ENCODE results near the gene TMEM163.
A peak's percentile ranks its signal among the peaks of the same experiment; 100 is the strongest.
"Not testable (repeated sequence)": the region's sequence is repeated elsewhere in the genome, so short reads cannot be mapped to it uniquely, and the experiment has no call there.

TMEM163 gene

GRCh38 chr2:134718817-134719814, at the start of gene TMEM163:
TMEM163 (minus strand) TSS chr2:134719000.
- peak; percentile 16 for DNase-seq (ENCODE audit: low read depth)

- DNase-seq (ENCODE audit: low read depth), result no peak
Measured at GRCh38 chr2:134766583-134766982, 47.8 kb upstream of the TMEM163 start.

GRCh38 chr2:134765987-134766386, 47.2 kb upstream of the TMEM163 start:
- DNase-seq (ENCODE audit: low read depth), result no peak

GRCh38 chr2:134764164-134764563, 45.4 kb upstream of the TMEM163 start:
- DNase-seq (ENCODE audit: low read depth), result no peak

- DNase-seq (ENCODE audit: low read depth), result no peak
Measured at GRCh38 chr2:134763164-134763710, 44.4 kb upstream of the TMEM163 start.

GRCh38 chr2:134762508-134762907, 43.7 kb upstream of the TMEM163 start:
- DNase-seq (ENCODE audit: low read depth), result no peak

- DNase-seq (ENCODE audit: low read depth), result no peak
Measured at GRCh38 chr2:134760385-134760784, 41.6 kb upstream of the TMEM163 start.

GRCh38 chr2:134758633-134759032, 39.8 kb upstream of the TMEM163 start:
- DNase-seq (ENCODE audit: low read depth), result no peak

- not testable (repeated sequence) for DNase-seq (ENCODE audit: low read depth)
Measured at GRCh38 chr2:134751981-134752380, 33.2 kb upstream of the TMEM163 start.

GRCh38 chr2:134745546-134745945, 26.7 kb upstream of the TMEM163 start:
- DNase-seq (ENCODE audit: low read depth), result no peak

- no peak for DNase-seq (ENCODE audit: low read depth)
Measured at GRCh38 chr2:134745023-134745422, 26.2 kb upstream of the TMEM163 start.

- no peak for DNase-seq (ENCODE audit: low read depth)
Measured at GRCh38 chr2:134739879-134740301, 21.1 kb upstream of the TMEM163 start.

GRCh38 chr2:134739236-134739878, 20.6 kb upstream of the TMEM163 start:
- DNase-seq (ENCODE audit: low read depth), result no peak

- no peak for DNase-seq (ENCODE audit: low read depth)
Measured at GRCh38 chr2:134738141-134738870, 19.5 kb upstream of the TMEM163 start.

GRCh38 chr2:134737671-134738070, 18.9 kb upstream of the TMEM163 start:
- DNase-seq (ENCODE audit: low read depth), result no peak

GRCh38 chr2:134736167-134736880, 17.5 kb upstream of the TMEM163 start:
- no peak for DNase-seq (ENCODE audit: low read depth)

GRCh38 chr2:134728163-134728562, 9.4 kb upstream of the TMEM163 start:
- DNase-seq (ENCODE audit: low read depth), result no peak

GRCh38 chr2:134727385-134727784, 8.6 kb upstream of the TMEM163 start:
- DNase-seq (ENCODE audit: low read depth), result no peak

- DNase-seq (ENCODE audit: low read depth), result no peak
Measured at GRCh38 chr2:134726645-134727044, 7.8 kb upstream of the TMEM163 start.

GRCh38 chr2:134725876-134726275, 7.1 kb upstream of the TMEM163 start:
- no peak for DNase-seq (ENCODE audit: low read depth)

- DNase-seq (ENCODE audit: low read depth), result no peak
Measured at GRCh38 chr2:134724341-134724740, 5.5 kb upstream of the TMEM163 start.
